ENCODE data around the gene FHOD3.

FHOD3 gene

GRCh38 chr18:36602620-36603019 lies 305.1 kb downstream of the FHOD3 start:
- no peak for DNase-seq

- no peak for DNase-seq
Measured at GRCh38 chr18:36608107-36608506, 310.6 kb downstream of the FHOD3 start.

- DNase-seq, result no peak
Measured at GRCh38 chr18:36610258-36610657, 312.7 kb downstream of the FHOD3 start.

GRCh38 chr18:36610661-36611060 lies 313.1 kb downstream of the FHOD3 start:
- DNase-seq, result no peak

- no peak for DNase-seq
Measured at GRCh38 chr18:36613069-36613468, 315.6 kb downstream of the FHOD3 start.

- DNase-seq, result no peak
Measured at GRCh38 chr18:36613810-36614209, 316.3 kb downstream of the FHOD3 start.

- no peak for DNase-seq
Measured at GRCh38 chr18:36620788-36621187, 323.3 kb downstream of the FHOD3 start.

- DNase-seq, result no peak
Measured at GRCh38 chr18:36622610-36623009, 325.1 kb downstream of the FHOD3 start.

- DNase-seq, result no peak
Measured at GRCh38 chr18:36623091-36623490, 325.6 kb downstream of the FHOD3 start.

- DNase-seq, result no peak
Measured at GRCh38 chr18:36623681-36624190, 326.2 kb downstream of the FHOD3 start.

GRCh38 chr18:36624451-36625167 lies 327.1 kb downstream of the FHOD3 start:
- DNase-seq, result no peak

- DNase-seq, result no peak
Measured at GRCh38 chr18:36625386-36625785, 327.9 kb downstream of the FHOD3 start.

- no peak for DNase-seq
Measured at GRCh38 chr18:36627637-36628036, 330.1 kb downstream of the FHOD3 start.

GRCh38 chr18:36628435-36629137 lies 331.1 kb downstream of the FHOD3 start:
- DNase-seq, result no peak

GRCh38 chr18:36629138-36629530 lies 331.6 kb downstream of the FHOD3 start:
- no peak for DNase-seq

GRCh38 chr18:36629836-36630235 lies 332.3 kb downstream of the FHOD3 start:
- no peak for DNase-seq

GRCh38 chr18:36630917-36631316 lies 333.4 kb downstream of the FHOD3 start:
- no peak for DNase-seq

- DNase-seq, result no peak
Measured at GRCh38 chr18:36633961-36634412, 336.5 kb downstream of the FHOD3 start.

GRCh38 chr18:36634573-36635216 lies 337.2 kb downstream of the FHOD3 start:
- no peak for DNase-seq

GRCh38 chr18:36635414-36636096 lies 338.0 kb downstream of the FHOD3 start:
- no peak for DNase-seq

GRCh38 chr18:36636237-36636817 lies 338.8 kb downstream of the FHOD3 start:
- no peak for DNase-seq

GRCh38 chr18:36638224-36638623 lies 340.7 kb downstream of the FHOD3 start:
- no peak for DNase-seq

Measured in stimulated activated CD4-positive, alpha-beta T cell treated with anti-CD3 and anti-CD28 coated beads, Interleukin-1b, Interleukin-23, amount 100 ng/mL, for 48 hours (primary cell).